HG03039 (cell line): Measurements from ENCODE around the gene CRIM1.

Source experiments
- ATAC-seq: cut with Tn5 transposase; IDR thresholded peaks from one replicate; pipeline ENCODE4 v1.9.1; 2021; ENCODE audit warnings: mild to moderate bottlenecking, moderate library complexity; ENCODE audit not compliant: unreplicated experiment

CRIM1 gene

GRCh38 chr2:36511858-36512603 lies 156.5 kb downstream of the CRIM1 start:
- ATAC-seq = no peak

GRCh38 chr2:36512705-36513104 lies 157.1 kb downstream of the CRIM1 start:
- no peak for ATAC-seq

- ATAC-seq = peak; percentile 50
Observed at GRCh38 chr2:36513661-36514060, 158.1 kb downstream of the CRIM1 start.

- no peak for ATAC-seq
Observed at GRCh38 chr2:36515538-36515937, 160.0 kb downstream of the CRIM1 start.

- no peak for ATAC-seq
Observed at GRCh38 chr2:36516136-36516870, 160.7 kb downstream of the CRIM1 start.

GRCh38 chr2:36520431-36520830 lies 164.9 kb downstream of the CRIM1 start:
- ATAC-seq = no peak

- no peak for ATAC-seq
Observed at GRCh38 chr2:36523153-36523552, 167.6 kb downstream of the CRIM1 start.

GRCh38 chr2:36525245-36525644 lies 169.7 kb downstream of the CRIM1 start:
- no peak for ATAC-seq

GRCh38 chr2:36526226-36526625 lies 170.6 kb downstream of the CRIM1 start:
- no peak for ATAC-seq

GRCh38 chr2:36528274-36528673 lies 172.7 kb downstream of the CRIM1 start:
- ATAC-seq = peak; percentile 55

GRCh38 chr2:36528766-36529392 lies 173.3 kb downstream of the CRIM1 start:
- no peak for ATAC-seq

- peak; percentile 72 for ATAC-seq
Observed at GRCh38 chr2:36530178-36530982, 174.8 kb downstream of the CRIM1 start.

GRCh38 chr2:36530983-36531354 lies 175.4 kb downstream of the CRIM1 start:
- no peak for ATAC-seq

- no peak for ATAC-seq
Observed at GRCh38 chr2:36534275-36534799, 178.8 kb downstream of the CRIM1 start.

- no peak for ATAC-seq
Observed at GRCh38 chr2:36535099-36535498, 179.5 kb downstream of the CRIM1 start.

- ATAC-seq = no peak
Observed at GRCh38 chr2:36536776-36537175, 181.2 kb downstream of the CRIM1 start.

GRCh38 chr2:36538335-36538734 lies 182.8 kb downstream of the CRIM1 start:
- no peak for ATAC-seq

- no peak for ATAC-seq
Observed at GRCh38 chr2:36539631-36540030, 184.1 kb downstream of the CRIM1 start.

- no peak for ATAC-seq
Observed at GRCh38 chr2:36540986-36541754, 185.6 kb downstream of the CRIM1 start.
